Measurements from ENCODE around the gene DDI2.

Gene DDI2

GRCh38 chr1:15584489-15585363 is 32.5 kb upstream of the DDI2 start, which contains the start of gene AGMAT:
TSS of gene AGMAT (minus strand) at chr1:15585051. CDS start at chr1:15584967, 84 bp downstream.
- peak within 1 kb of the TSS; percentile 43 for H3K4me3 ChIP-seq (ENCODE audit: low read depth, low read length)
- no peak for TF ChIP-seq POLR2A (IDR thresholded peaks at IDR 0.05; ENCODE audit: extremely low read depth, insufficient read length)
- TF ChIP-seq CTCF (IDR thresholded peaks at IDR 0.05; ENCODE audit: low read depth, low read length), result peak; percentile 36
- TF ChIP-seq MAX (IDR thresholded peaks at IDR 0.05; ENCODE audit: low read depth, low read length), result peak; percentile 84
- peak; percentile 89 for TF ChIP-seq MYC (IDR thresholded peaks at IDR 0.05; ENCODE audit: low read depth, low read length)
- peak; percentile 79 for DNase-seq (ENCODE audit: low read depth)

GRCh38 chr1:15592285-15592684 is 25.0 kb upstream of the DDI2 start:
- TF ChIP-seq MYC (IDR thresholded peaks at IDR 0.05; ENCODE audit: low read depth, low read length) (no peak), POLR2A (IDR thresholded peaks at IDR 0.05; ENCODE audit: extremely low read depth, insufficient read length) (no peak), CTCF (IDR thresholded peaks at IDR 0.05; ENCODE audit: low read depth, low read length) (no peak), MAX (IDR thresholded peaks at IDR 0.05; ENCODE audit: low read depth, low read length) (no peak)
- no peak overlapping the region for H3K4me3 ChIP-seq (ENCODE audit: low read depth, low read length)
- DNase-seq (ENCODE audit: low read depth), result no peak

- no peak for DNase-seq (ENCODE audit: low read depth)
- no peak for TF ChIP-seq POLR2A (IDR thresholded peaks at IDR 0.05; ENCODE audit: extremely low read depth, insufficient read length)
- TF ChIP-seq MAX (IDR thresholded peaks at IDR 0.05; ENCODE audit: low read depth, low read length), result no peak
- no peak for TF ChIP-seq MYC (IDR thresholded peaks at IDR 0.05; ENCODE audit: low read depth, low read length)
- no peak for TF ChIP-seq CTCF (IDR thresholded peaks at IDR 0.05; ENCODE audit: low read depth, low read length)
- no peak overlapping the region for H3K4me3 ChIP-seq (ENCODE audit: low read depth, low read length)
These were observed 21.2 kb upstream of the DDI2 start for GRCh38 chr1:15595809-15596617.

GRCh38 chr1:15598436-15598835 is 18.8 kb upstream of the DDI2 start:
- no peak for DNase-seq (ENCODE audit: low read depth)
- TF ChIP-seq MAX (IDR thresholded peaks at IDR 0.05; ENCODE audit: low read depth, low read length) (no peak), MYC (IDR thresholded peaks at IDR 0.05; ENCODE audit: low read depth, low read length) (no peak), CTCF (IDR thresholded peaks at IDR 0.05; ENCODE audit: low read depth, low read length) (no peak), POLR2A (IDR thresholded peaks at IDR 0.05; ENCODE audit: extremely low read depth, insufficient read length) (no peak)
- H3K4me3 ChIP-seq (ENCODE audit: low read depth, low read length), result no peak overlapping the region

GRCh38 chr1:15603050-15603965 is 13.9 kb upstream of the DDI2 start:
- peak; percentile 96 for DNase-seq (ENCODE audit: low read depth)
- no peak for TF ChIP-seq MYC (IDR thresholded peaks at IDR 0.05; ENCODE audit: low read depth, low read length)
- TF ChIP-seq CTCF (IDR thresholded peaks at IDR 0.05; ENCODE audit: low read depth, low read length), result no peak
- TF ChIP-seq POLR2A (IDR thresholded peaks at IDR 0.05; ENCODE audit: extremely low read depth, insufficient read length), result peak; percentile 21
- TF ChIP-seq MAX (IDR thresholded peaks at IDR 0.05; ENCODE audit: low read depth, low read length), result peak; percentile 96
- H3K4me3 ChIP-seq (ENCODE audit: low read depth, low read length), result peak overlapping the region; percentile 74
